ENCODE data around the gene CDC26. TPM values are rescaled to one million over a fixed set of nuclear protein-coding genes. Genes with fewer than 3 reads are reported as not detected.

CDC26 gene
- total RNA-seq, 2 experiments from 2014 or later: 15.8 to 18.0 TPM

GRCh38 chr9:113261917-113262671 lies 13.3 kb downstream of the CDC26 start:
- H3K4me3 ChIP-seq (ENCODE audit: low read length): no peak overlapping the region
- peaks cover 56% of the 10 kb centered on the region for H3K36me3 Mint-ChIP-seq (ENCODE audit: low read depth)
- DNase-seq (no peak), ATAC-seq (ENCODE audit: poor library complexity) (no peak)
- H3K27ac ChIP-seq (ENCODE audit: low read depth in 1 of 2, low read length in 2 of 2): no peak overlapping the region
- no peaks in the 10 kb centered on the region for H3K4me1 Mint-ChIP-seq (ENCODE audit: low read depth)
- no peaks in the 10 kb centered on the region for H3K9me3 Mint-ChIP-seq
- intact Hi-C loops (cut with DNase I, micrococcal nuclease): no loop called here
- POLR2A ChIA-PET: no interaction called here
- TF ChIP-seq CTCF (IDR thresholded peaks at IDR 0.05): no peak
- no peaks in the 10 kb centered on the region for H3K9me3 ChIP-seq (ENCODE audit: control insufficient read depth in 1 of 2, insufficient read depth in 1 of 2, low read length in 2 of 2)
- no peak overlapping the region for H3K4me3 Mint-ChIP-seq
- H3K4me1 ChIP-seq (ENCODE audit: insufficient read depth, low read length): no peaks in the 10 kb centered on the region
- no peak overlapping the region for H3K27ac Mint-ChIP-seq
- CTCF ChIA-PET: no interaction called here
- no peaks in the 10 kb centered on the region for H3K27me3 Mint-ChIP-seq
- H3K36me3 ChIP-seq (ENCODE audit: insufficient read depth, low read length): peaks cover 23% of the 10 kb centered on the region
- H3K27me3 ChIP-seq (ENCODE audit: control insufficient read depth in 1 of 2, insufficient read depth in 2 of 2, low read length in 2 of 2): no peaks in the 10 kb centered on the region

- no peak overlapping the region for H3K4me3 Mint-ChIP-seq
- no peak overlapping the region for H3K27ac ChIP-seq (ENCODE audit: low read depth in 1 of 2, low read length in 2 of 2)
- ATAC-seq (ENCODE audit: poor library complexity) (no peak), DNase-seq (no peak)
- no peaks in the 10 kb centered on the region for H3K4me1 ChIP-seq (ENCODE audit: insufficient read depth, low read length)
- H3K36me3 Mint-ChIP-seq (ENCODE audit: low read depth): peaks cover 43% of the 10 kb centered on the region
- H3K9me3 Mint-ChIP-seq: no peaks in the 10 kb centered on the region
- ChIA-PET CTCF (no interaction called here), POLR2A (interaction anchor here (0.5 kb wide), 1 partner anchor 17 kb away, joined by 4 read pairs; no protein-coding TSS in a partner anchor)
- no peak for TF ChIP-seq CTCF (IDR thresholded peaks at IDR 0.05)
- peaks cover 11% of the 10 kb centered on the region for H3K36me3 ChIP-seq (ENCODE audit: insufficient read depth, low read length)
- H3K9me3 ChIP-seq (ENCODE audit: control insufficient read depth in 1 of 2, insufficient read depth in 1 of 2, low read length in 2 of 2): no peaks in the 10 kb centered on the region
- H3K4me1 Mint-ChIP-seq (ENCODE audit: low read depth): no peaks in the 10 kb centered on the region
- H3K27me3 Mint-ChIP-seq: no peaks in the 10 kb centered on the region
- no peak overlapping the region for H3K27ac Mint-ChIP-seq
- intact Hi-C loops (cut with DNase I, micrococcal nuclease): no loop called here
- H3K27me3 ChIP-seq (ENCODE audit: control insufficient read depth in 1 of 2, insufficient read depth in 2 of 2, low read length in 2 of 2): no peaks in the 10 kb centered on the region
- no peak overlapping the region for H3K4me3 ChIP-seq (ENCODE audit: low read length)
These were observed 17.1 kb downstream of the CDC26 start for GRCh38 chr9:113258282-113258681.

- Mint-ChIP-seq H3K9me3 (no peaks in the 10 kb centered on the region), H3K4me1 (ENCODE audit: low read depth) (no peaks in the 10 kb centered on the region), H3K36me3 (ENCODE audit: low read depth) (peaks cover 43% of the 10 kb centered on the region), H3K27me3 (no peaks in the 10 kb centered on the region), H3K4me3 (no peak overlapping the region), H3K27ac (no peak overlapping the region)
- ChIA-PET POLR2A (interaction anchor here (0.5 kb wide), 1 partner anchor 12 kb away, joined by 4 read pairs; no protein-coding TSS in a partner anchor), CTCF (no interaction called here)
- Histone ChIP-seq H3K9me3 (ENCODE audit: control insufficient read depth in 1 of 2, insufficient read depth in 1 of 2, low read length in 2 of 2) (no peaks in the 10 kb centered on the region), H3K27me3 (ENCODE audit: control insufficient read depth in 1 of 2, insufficient read depth in 2 of 2, low read length in 2 of 2) (no peaks in the 10 kb centered on the region), H3K36me3 (ENCODE audit: insufficient read depth, low read length) (peaks cover 11% of the 10 kb centered on the region), H3K4me3 (ENCODE audit: low read length) (no peak overlapping the region), H3K27ac (ENCODE audit: low read depth in 1 of 2, low read length in 2 of 2) (no peak overlapping the region), H3K4me1 (ENCODE audit: insufficient read depth, low read length) (no peaks in the 10 kb centered on the region)
- no peak for TF ChIP-seq CTCF (IDR thresholded peaks at IDR 0.05)
- no peak for ATAC-seq (ENCODE audit: poor library complexity)
- DNase-seq: no peak
- intact Hi-C loops (cut with DNase I, micrococcal nuclease): no loop called here
These were observed 17.5 kb downstream of the CDC26 start for GRCh38 chr9:113257863-113258262.
